Measurements from ENCODE around the gene C1QTNF9. TPM values are rescaled to one million over a fixed set of nuclear protein-coding genes. Genes with fewer than 3 reads are reported as not detected.
"Not testable (repeated sequence)": the region's sequence is repeated elsewhere in the genome, so short reads cannot be mapped to it uniquely, and the experiment has no call there.

The C1QTNF9 gene, protein sequence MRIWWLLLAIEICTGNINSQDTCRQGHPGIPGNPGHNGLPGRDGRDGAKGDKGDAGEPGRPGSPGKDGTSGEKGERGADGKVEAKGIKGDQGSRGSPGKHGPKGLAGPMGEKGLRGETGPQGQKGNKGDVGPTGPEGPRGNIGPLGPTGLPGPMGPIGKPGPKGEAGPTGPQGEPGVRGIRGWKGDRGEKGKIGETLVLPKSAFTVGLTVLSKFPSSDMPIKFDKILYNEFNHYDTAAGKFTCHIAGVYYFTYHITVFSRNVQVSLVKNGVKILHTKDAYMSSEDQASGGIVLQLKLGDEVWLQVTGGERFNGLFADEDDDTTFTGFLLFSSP
- total RNA-seq = not detected

DNA sequence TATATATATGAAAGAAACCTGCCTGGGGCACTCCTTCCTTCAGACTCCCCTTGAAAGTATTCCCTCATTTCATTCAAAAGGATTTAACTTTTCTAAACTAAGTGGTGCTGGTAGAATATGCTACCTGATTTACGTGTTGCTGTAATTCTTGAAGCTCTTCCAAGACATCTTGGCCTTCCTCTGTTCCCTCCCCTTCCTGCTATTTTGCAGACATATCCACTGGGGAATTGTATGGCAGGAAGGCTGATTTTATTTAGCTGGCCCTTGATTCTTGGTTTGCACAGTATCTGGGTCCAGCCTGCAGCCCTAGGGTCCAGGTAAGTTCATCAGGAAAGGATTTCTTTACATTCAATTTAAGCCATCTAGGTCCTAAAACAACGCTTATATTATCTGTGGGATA, at the start of gene C1QTNF9:
Gene C1QTNF9, plus strand, starts transcription at position 281 of the 400 bp plus-strand sequence. CDS start 6,424 bp downstream, outside the sequence.
- H3K27ac Mint-ChIP-seq, H3K9me3 Mint-ChIP-seq, CTCF ChIA-PET, POLR2A ChIA-PET, H3K4me3 Mint-ChIP-seq, DNase-seq, H3K4me1 Mint-ChIP-seq, H3K27me3 Mint-ChIP-seq: not testable (repeated sequence)
- H3K36me3 Mint-ChIP-seq (ENCODE audit: low read depth) = peaks cover 18% of the 10 kb centered on the region

DNA sequence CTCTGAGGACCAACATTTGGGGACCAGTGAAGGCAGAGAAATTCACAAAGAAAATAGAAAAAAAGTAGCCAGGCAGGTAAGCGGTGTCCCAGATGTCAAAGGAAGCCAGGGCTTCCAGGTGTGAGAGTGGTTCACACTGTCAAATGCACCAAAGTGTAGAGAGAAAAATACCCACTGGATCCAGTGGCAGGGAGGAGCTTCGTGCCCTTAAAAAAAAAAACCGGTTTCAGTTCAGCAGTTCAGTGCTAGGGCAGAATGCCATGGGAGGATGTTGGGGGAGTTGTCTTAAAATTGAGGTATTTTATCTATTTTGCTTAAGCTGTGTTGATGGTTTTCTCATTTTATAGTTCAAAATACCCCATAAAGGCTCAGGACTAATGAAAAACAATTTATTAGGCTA, 47.8 kb upstream of the C1QTNF9 start:
- DNase-seq = no peak
- peak overlapping the region; percentile 64 for H3K27ac Mint-ChIP-seq
- H3K4me3 Mint-ChIP-seq = peak overlapping the region; percentile 32
- ChIA-PET CTCF (interaction anchor here (1.0 to 1.8 kb wide), 3 partner anchors 9 to 33 kb away, joined by 4 to 8 read pairs (median 6); no protein-coding TSS in a partner anchor), POLR2A (interaction anchor here (16.0 to 19.2 kb wide), 2 partner anchors 5 to 6 kb away, joined by 715 read pairs; no protein-coding TSS in a partner anchor)
- H3K4me1 Mint-ChIP-seq = peaks cover 84% of the 10 kb centered on the region
- peaks cover 49% of the 10 kb centered on the region for H3K36me3 Mint-ChIP-seq (ENCODE audit: low read depth)
- H3K9me3 Mint-ChIP-seq = no peaks in the 10 kb centered on the region
- no peaks in the 10 kb centered on the region for H3K27me3 Mint-ChIP-seq

DNA sequence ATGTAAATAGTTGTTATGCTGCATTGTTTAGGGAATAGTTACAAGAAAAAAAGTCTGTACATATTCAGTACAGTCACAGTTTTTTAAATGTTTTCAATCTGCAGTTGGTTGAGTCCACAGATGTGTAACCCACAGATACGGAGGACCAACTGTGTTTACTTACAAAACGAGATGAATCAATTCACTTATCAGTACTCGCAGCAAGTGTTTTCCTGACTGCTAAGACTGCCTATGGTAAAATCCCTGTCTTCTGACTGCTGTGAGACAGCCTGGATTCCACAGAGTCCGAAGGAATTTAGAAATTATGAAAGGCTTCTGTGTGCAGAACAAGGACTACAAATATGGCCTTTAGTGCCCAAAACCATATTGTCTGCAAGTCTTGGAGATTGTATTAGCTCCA, 45.7 kb upstream of the C1QTNF9 start:
- ChIA-PET CTCF (interaction anchor here (1.1 to 4.9 kb wide), 5 partner anchors 9 to 243 kb away, joined by 3 to 42 read pairs (median 8); no protein-coding TSS in a partner anchor), POLR2A (interaction anchor here (1.0 to 19.2 kb wide), 5 partner anchors 4 to 380 kb away, joined by 3 to 715 read pairs (median 3); no protein-coding TSS in a partner anchor)
- Mint-ChIP-seq H3K9me3 (no peaks in the 10 kb centered on the region), H3K27me3 (no peaks in the 10 kb centered on the region), H3K27ac (peak overlapping the region; percentile 94), H3K4me3 (peak overlapping the region; percentile 63), H3K4me1 (peaks cover 90% of the 10 kb centered on the region), H3K36me3 (ENCODE audit: low read depth) (peaks cover 46% of the 10 kb centered on the region)
- no peak for DNase-seq

DNA sequence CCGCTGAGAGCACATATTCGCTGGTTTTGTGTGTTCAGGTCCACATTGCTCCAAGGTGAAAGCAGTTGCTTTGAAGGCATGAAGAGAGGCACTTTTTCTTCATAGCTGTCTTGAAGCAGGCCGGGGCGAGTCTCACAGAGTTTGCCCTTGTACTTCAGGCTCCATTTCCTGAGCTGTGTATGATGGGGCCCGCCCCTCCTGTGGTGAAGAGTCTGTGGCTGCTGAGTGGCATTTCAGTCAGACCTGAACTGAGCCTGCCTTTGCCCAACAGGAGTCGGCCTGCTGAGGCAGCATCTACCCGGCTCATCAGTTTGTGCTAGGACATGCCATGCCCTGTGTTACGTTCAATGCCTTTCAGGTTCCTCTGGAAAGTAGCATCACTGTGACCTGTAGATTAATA, 44.4 kb upstream of the C1QTNF9 start:
- ChIA-PET POLR2A (interaction anchor here (0.7 to 19.2 kb wide), 6 partner anchors 3 to 104 kb away, joined by 3 to 715 read pairs (median 4); partner anchors contain the start of gene SPATA13), CTCF (interaction anchor here (1.2 to 4.9 kb wide), 4 partner anchors 10 to 25 kb away, joined by 3 to 42 read pairs (median 12); no protein-coding TSS in a partner anchor)
- H3K27ac Mint-ChIP-seq = peak overlapping the region; percentile 94
- peak; percentile 92 for DNase-seq
- H3K27me3 Mint-ChIP-seq = no peaks in the 10 kb centered on the region
- H3K9me3 Mint-ChIP-seq = no peaks in the 10 kb centered on the region
- peak overlapping the region; percentile 63 for H3K4me3 Mint-ChIP-seq
- peaks cover 92% of the 10 kb centered on the region for H3K4me1 Mint-ChIP-seq
- peaks cover 43% of the 10 kb centered on the region for H3K36me3 Mint-ChIP-seq (ENCODE audit: low read depth)

DNA sequence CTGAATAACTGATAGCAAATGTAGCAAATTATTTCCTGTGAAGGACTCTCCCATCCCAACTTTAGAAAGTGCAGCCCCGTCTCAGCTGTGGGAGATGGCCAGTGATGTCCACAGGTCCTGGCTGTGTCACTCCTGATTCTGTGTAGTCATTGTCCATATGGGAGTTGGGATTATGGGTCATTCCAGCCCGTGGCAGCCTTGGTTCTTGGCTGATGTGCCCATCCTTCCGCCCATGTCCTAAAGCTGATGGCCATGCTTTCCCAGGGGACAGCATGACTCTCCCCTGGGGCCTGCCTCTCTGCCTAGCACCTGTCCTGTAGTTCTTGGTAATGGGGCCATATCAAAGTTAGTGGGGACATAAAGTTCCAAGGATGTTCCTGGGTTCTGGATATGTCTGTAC, 43.9 kb upstream of the C1QTNF9 start:
- Mint-ChIP-seq H3K27ac (peak overlapping the region; percentile 94), H3K36me3 (ENCODE audit: low read depth) (peaks cover 39% of the 10 kb centered on the region), H3K27me3 (no peaks in the 10 kb centered on the region), H3K4me1 (peaks cover 91% of the 10 kb centered on the region), H3K4me3 (peak overlapping the region; percentile 63), H3K9me3 (no peaks in the 10 kb centered on the region)
- DNase-seq = no peak
- ChIA-PET CTCF (interaction anchor here (1.2 to 4.9 kb wide), 4 partner anchors 9 to 25 kb away, joined by 3 to 42 read pairs (median 12); no protein-coding TSS in a partner anchor), POLR2A (interaction anchor here (0.7 to 19.2 kb wide), 4 partner anchors 2 to 104 kb away, joined by 3 to 715 read pairs (median 360); partner anchors contain the start of gene SPATA13)

DNA sequence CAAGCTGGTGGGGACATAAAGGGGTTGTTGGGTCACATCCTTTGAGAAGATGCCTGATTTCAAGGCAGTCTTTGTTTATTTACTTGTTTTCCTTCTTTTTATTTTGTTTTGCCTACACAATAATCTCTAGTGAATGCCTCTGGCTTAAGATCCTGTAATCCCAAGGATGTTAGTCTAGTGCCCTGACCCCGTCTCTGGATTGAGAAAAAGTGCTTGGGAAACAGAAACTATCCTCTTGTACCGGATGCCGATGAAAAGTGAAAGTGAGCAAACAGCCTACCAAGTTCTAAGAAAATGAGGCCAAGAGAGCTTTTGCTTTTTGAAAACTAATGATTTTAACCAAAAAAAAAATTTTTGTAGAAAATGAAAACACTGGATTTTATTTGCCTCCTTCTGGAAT, 42.1 kb upstream of the C1QTNF9 start:
- POLR2A ChIA-PET = interaction anchor here (1.5 to 16.0 kb wide), 2 partner anchors 10 to 15 kb away, joined by 3 to 715 read pairs; no protein-coding TSS in a partner anchor
- Mint-ChIP-seq H3K4me3 (peak overlapping the region; percentile 73), H3K27me3 (peaks cover 2% of the 10 kb centered on the region), H3K27ac (peak overlapping the region; percentile 82), H3K9me3 (no peaks in the 10 kb centered on the region), H3K4me1 (peaks cover 91% of the 10 kb centered on the region), H3K36me3 (ENCODE audit: low read depth) (peaks cover 33% of the 10 kb centered on the region)
- CTCF ChIA-PET = interaction anchor here (1.2 to 4.9 kb wide), 3 partner anchors 10 to 37 kb away, joined by 3 to 42 read pairs (median 3); no protein-coding TSS in a partner anchor
- peak; percentile 49 for DNase-seq

DNA sequence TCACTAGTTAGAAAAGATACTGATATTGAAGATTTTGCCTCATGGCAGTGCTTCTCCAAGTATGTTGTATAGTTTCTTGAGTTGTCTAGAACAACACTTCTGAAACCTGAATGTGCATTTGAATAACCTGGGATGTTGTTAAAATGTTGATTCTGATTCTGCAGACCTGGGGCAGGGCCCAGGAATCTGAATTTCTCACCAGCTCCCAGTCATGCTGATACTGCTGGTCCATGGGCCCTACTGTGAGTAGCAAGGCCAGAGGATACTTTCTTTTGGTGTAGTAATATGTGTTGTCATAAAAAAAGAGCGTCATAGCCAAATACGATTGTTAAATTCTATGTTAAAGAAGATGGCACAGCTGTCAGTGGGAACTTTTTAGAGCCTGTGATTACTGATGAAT, 41.6 kb upstream of the C1QTNF9 start:
- no peaks in the 10 kb centered on the region for H3K9me3 Mint-ChIP-seq
- CTCF ChIA-PET = interaction anchor here (1.3 to 4.9 kb wide), 2 partner anchors 13 to 37 kb away, joined by 3 to 42 read pairs; no protein-coding TSS in a partner anchor
- peaks cover 92% of the 10 kb centered on the region for H3K4me1 Mint-ChIP-seq
- no peak for DNase-seq
- POLR2A ChIA-PET = interaction anchor here (1.5 to 16.0 kb wide), 2 partner anchors 11 to 15 kb away, joined by 3 to 715 read pairs; no protein-coding TSS in a partner anchor
- peaks cover 35% of the 10 kb centered on the region for H3K36me3 Mint-ChIP-seq (ENCODE audit: low read depth)
- H3K27ac Mint-ChIP-seq = peak overlapping the region; percentile 82
- H3K4me3 Mint-ChIP-seq = peak overlapping the region; percentile 73
- H3K27me3 Mint-ChIP-seq = peaks cover 2% of the 10 kb centered on the region

DNA sequence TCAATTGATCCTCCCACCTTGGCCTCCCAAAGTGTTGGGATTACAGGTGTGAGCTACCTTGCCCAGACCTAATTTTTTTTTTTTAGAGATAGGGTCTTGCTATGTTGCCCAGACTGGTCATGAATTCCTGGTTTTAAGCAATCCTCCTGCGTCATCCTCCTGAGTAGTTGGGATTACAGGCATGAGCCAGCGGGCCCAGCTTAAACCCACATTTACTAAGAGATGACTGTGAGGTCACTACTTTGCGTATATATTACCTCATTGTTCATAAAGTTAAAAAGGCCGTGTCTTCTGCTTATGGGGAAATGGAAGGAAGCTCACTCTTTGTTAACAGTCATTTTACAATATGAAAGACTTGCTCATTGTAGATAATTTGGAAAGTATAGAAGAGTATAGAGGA, 39.6 kb upstream of the C1QTNF9 start:
- peaks cover 2% of the 10 kb centered on the region for H3K27me3 Mint-ChIP-seq
- H3K4me3 Mint-ChIP-seq = peak overlapping the region; percentile 86
- ChIA-PET CTCF (interaction anchor here (0.7 to 3.4 kb wide), 7 partner anchors 8 to 380 kb away, joined by 3 to 31 read pairs (median 6); no protein-coding TSS in a partner anchor), POLR2A (interaction anchor here (1.2 to 16.0 kb wide), 5 partner anchors 13 to 228 kb away, joined by 3 to 715 read pairs (median 9); no protein-coding TSS in a partner anchor)
- no peaks in the 10 kb centered on the region for H3K9me3 Mint-ChIP-seq
- peak overlapping the region; percentile 97 for H3K27ac Mint-ChIP-seq
- DNase-seq = no peak
- H3K4me1 Mint-ChIP-seq = peaks cover 92% of the 10 kb centered on the region
- peaks cover 49% of the 10 kb centered on the region for H3K36me3 Mint-ChIP-seq (ENCODE audit: low read depth)

DNA sequence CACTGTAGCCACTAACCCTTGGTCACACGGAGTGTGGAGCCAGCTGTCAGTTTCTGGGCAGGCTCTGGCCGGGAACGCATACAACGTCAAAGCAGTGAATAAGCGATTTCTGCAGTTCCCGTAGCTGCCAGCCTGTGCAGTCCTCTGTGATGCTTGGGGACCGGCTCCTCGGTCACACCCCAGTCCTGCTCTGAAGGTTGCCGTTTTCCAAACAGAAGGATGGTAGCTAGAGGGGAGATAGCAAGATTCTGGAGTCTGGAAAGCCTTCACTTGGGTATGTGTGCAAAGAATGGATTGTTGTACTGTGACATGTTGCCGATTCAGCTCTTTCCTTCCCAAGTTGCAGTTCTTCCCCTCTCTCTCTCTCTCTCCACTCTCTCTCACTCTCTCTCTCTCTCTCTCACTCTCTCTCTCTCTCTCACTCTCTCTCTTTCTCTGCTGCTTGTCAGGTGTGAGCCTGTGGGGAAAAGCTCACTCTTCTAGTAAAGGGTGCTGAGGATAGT, 38.7 kb upstream of the C1QTNF9 start:
- H3K9me3 Mint-ChIP-seq = no peaks in the 10 kb centered on the region
- POLR2A ChIA-PET = interaction anchor here (0.6 to 16.0 kb wide), 11 partner anchors 11 to 895 kb away, joined by 3 to 715 read pairs (median 3); no protein-coding TSS in a partner anchor
- peak; percentile 73 for DNase-seq
- H3K27ac Mint-ChIP-seq = peak overlapping the region; percentile 97
- H3K36me3 Mint-ChIP-seq (ENCODE audit: low read depth) = peaks cover 48% of the 10 kb centered on the region
- peak overlapping the region; percentile 86 for H3K4me3 Mint-ChIP-seq
- peaks cover 92% of the 10 kb centered on the region for H3K4me1 Mint-ChIP-seq
- CTCF ChIA-PET = interaction anchor here (0.9 to 3.4 kb wide), 6 partner anchors 9 to 381 kb away, joined by 3 to 31 read pairs (median 6); no protein-coding TSS in a partner anchor
- H3K27me3 Mint-ChIP-seq = peaks cover 2% of the 10 kb centered on the region

DNA sequence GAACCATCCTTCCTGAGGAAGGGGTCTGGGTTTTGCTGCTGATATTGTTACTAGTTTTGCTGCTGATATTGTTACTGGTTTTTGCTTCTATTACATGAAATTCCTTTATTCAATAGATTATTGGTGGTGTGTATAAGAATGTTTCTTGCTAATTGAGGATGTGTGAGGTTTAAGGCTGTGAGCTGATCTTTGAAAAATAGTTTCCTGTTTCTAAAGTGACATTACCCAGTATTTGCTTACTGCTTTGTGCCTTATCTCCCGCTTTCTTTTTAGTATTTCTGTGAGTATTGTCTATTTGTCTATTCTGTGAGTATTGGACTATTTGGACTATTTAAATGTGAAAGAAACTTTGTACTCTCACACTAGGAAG, 38.2 kb upstream of the C1QTNF9 start:
- H3K4me3 Mint-ChIP-seq = peak overlapping the region; percentile 86
- H3K27me3 Mint-ChIP-seq = peaks cover 2% of the 10 kb centered on the region
- no peaks in the 10 kb centered on the region for H3K9me3 Mint-ChIP-seq
- peaks cover 94% of the 10 kb centered on the region for H3K4me1 Mint-ChIP-seq
- CTCF ChIA-PET = interaction anchor here (0.9 to 3.4 kb wide), 5 partner anchors 9 to 41 kb away, joined by 3 to 31 read pairs (median 8); no protein-coding TSS in a partner anchor
- no peak for DNase-seq
- POLR2A ChIA-PET = interaction anchor here (0.6 to 16.0 kb wide), 7 partner anchors 11 to 219 kb away, joined by 3 to 715 read pairs (median 3); no protein-coding TSS in a partner anchor
- peaks cover 46% of the 10 kb centered on the region for H3K36me3 Mint-ChIP-seq (ENCODE audit: low read depth)
- H3K27ac Mint-ChIP-seq = peak overlapping the region; percentile 97

DNA sequence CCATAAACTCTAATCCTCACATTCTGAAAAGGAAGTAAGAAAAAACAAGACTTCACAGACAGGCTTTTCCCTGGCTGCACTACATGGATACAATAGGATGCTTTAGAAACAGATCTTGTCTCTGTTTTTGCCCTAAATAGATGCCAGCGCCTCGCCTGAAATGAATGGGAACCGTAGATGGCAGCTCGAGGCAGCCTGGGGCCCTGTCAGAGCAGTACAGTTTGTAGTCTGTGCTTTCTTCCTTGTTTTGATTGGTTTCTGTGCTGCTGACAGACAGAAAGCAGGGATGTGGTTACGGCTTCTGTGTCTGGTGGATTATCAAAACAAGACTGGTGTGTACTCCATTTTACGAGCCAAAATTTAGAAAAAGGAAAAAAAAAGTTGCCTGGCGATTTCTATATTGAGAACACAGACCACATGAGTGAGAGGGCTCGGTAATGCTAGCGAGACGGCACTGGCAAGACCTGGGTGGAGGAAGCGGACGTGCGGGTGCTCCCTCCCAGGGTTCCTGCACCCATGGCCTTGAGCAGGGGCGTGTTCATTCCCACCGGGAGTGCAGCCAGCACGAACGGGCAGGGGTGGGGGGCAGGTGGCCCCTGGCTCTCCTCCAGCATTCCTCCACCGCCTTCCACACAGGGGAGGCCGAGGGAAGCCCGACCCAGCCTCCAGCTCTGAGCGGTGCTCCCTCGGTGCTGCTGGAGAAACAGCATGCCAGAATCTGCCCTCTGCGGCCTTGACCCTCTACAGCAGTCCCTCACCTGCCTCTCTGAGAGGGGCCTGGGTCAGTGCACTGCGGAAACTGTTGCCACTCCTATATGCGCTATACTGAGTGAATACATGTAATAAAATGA, 37.6 kb upstream of the C1QTNF9 start:
- DNase-seq = peak; percentile 74
- Mint-ChIP-seq H3K27ac (peak overlapping the region; percentile 97), H3K9me3 (no peaks in the 10 kb centered on the region), H3K4me1 (peaks cover 94% of the 10 kb centered on the region), H3K27me3 (peaks cover 2% of the 10 kb centered on the region), H3K4me3 (peak overlapping the region; percentile 86), H3K36me3 (ENCODE audit: low read depth) (peaks cover 45% of the 10 kb centered on the region)
- CTCF ChIA-PET = interaction anchor here (1.1 to 3.4 kb wide), 4 partner anchors 10 to 43 kb away, joined by 3 to 31 read pairs (median 10); no protein-coding TSS in a partner anchor
- POLR2A ChIA-PET = interaction anchor here (1.2 to 16.0 kb wide), 4 partner anchors 10 to 239 kb away, joined by 3 to 715 read pairs (median 9); no protein-coding TSS in a partner anchor
